Gastroesophageal sphincter (tissue), 3 donors: ENCODE data around the gene ANO10.

ENCODE experiments used
- CTCF ChIP-seq, 4 experiments: fragments of 200-600 bp in 2 of 4; fragments of 450-650 bp in 2 of 4; sonication (generic) in 1 of 4; IDR thresholded peaks; one replicate each; pipeline ENCODE4 v1.5.1; 2017 to 2019; ENCODE audit warnings: antibody characterized with exemption in 4 of 4, mild to moderate bottlenecking in 2 of 4, moderate library complexity in 2 of 4
- EP300 ChIP-seq: sonication (generic); formaldehyde crosslinking; IDR thresholded peaks from one replicate; pipeline ENCODE4 v1.6.1; 2017; ENCODE audit warnings: antibody characterized with exemption, mild to moderate bottlenecking
- POLR2A ChIP-seq, 2 donors: fragments of 450-650 bp; IDR thresholded peaks; one replicate each; pipeline ENCODE4 v1.6.1; 2017; ENCODE audit warnings: antibody characterized with exemption in 2 of 2, mild to moderate bottlenecking in 2 of 2, moderate library complexity in 1 of 2

DNA sequence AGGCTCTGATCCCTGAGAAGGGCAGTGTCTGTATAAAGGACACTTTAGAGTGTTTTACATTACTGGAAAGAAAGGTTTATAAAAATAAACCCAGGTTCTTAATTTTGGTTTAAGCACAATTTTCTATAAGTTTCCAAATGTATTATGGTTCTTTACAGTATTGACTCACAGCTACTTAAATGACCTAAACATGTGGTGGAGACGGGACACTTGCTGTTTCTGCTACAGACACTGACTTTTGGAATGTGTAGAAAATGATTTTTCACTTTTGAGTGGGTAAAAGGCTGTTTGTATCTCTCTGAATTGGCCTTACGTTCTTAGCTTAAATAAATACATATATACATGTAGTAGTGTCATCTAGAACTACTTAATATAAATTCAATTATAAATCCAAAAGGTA lies 280.0 kb downstream of the ANO10 start:
- no peak for TF ChIP-seq POLR2A (IDR thresholded peaks at IDR 0.05)
- no peak for TF ChIP-seq CTCF (IDR thresholded peaks at IDR 0.05)
- TF ChIP-seq EP300: no peak
